ENCODE results near the gene PCDHA4.
"Not testable (repeated sequence)": the region's sequence is repeated elsewhere in the genome, so short reads cannot be mapped to it uniquely, and the experiment has no call there.

PCDHA4 gene

DNA sequence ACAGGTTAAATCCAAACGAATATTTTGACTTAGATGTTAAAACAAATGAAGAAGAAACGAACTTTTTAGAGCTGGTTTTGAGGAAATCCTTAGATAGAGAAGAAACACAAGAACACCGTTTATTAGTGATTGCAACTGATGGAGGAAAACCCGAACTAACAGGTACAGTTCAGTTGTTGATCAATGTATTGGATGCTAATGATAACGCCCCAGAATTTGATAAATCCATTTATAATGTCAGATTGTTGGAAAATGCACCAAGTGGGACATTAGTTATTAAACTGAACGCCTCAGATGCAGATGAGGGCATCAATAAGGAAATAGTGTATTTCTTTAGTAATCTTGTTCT is 15.4 kb downstream of the PCDHA4 start:
- no peak for DNase-seq

DNA sequence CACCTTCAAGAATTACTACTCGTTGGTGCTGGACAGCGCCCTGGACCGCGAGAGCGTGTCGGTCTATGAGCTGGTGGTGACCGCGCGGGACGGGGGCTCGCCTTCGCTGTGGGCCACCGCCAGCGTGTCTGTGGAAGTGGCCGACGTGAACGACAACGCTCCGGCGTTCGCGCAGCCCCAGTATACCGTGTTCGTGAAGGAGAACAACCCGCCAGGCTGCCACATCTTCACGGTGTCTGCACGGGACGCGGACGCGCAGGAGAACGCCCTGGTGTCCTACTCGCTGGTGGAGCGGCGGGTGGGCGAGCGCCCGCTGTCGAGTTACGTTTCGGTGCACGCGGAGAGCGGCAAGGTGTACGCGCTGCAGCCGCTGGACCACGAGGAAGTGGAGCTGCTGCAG is 16.1 kb downstream of the PCDHA4 start:
- DNase-seq = not testable (repeated sequence)

DNA sequence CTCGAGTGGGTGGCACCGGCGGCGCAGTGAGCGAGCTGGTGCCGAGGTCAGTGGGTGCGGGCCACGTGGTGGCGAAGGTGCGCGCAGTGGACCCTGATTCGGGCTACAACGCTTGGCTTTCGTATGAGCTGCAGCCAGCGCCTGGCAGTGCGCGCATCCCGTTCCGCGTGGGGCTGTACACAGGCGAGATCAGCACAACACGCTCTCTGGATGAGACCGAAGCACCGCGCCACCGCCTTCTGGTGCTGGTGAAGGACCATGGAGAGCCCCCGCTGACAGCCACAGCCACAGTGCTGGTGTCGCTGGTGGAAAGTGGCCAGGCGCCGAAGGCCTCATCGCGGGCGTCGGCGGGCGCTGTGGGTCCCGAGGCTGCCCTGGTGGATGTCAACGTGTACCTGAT is 16.6 kb downstream of the PCDHA4 start:
- DNase-seq = no peak

DNA sequence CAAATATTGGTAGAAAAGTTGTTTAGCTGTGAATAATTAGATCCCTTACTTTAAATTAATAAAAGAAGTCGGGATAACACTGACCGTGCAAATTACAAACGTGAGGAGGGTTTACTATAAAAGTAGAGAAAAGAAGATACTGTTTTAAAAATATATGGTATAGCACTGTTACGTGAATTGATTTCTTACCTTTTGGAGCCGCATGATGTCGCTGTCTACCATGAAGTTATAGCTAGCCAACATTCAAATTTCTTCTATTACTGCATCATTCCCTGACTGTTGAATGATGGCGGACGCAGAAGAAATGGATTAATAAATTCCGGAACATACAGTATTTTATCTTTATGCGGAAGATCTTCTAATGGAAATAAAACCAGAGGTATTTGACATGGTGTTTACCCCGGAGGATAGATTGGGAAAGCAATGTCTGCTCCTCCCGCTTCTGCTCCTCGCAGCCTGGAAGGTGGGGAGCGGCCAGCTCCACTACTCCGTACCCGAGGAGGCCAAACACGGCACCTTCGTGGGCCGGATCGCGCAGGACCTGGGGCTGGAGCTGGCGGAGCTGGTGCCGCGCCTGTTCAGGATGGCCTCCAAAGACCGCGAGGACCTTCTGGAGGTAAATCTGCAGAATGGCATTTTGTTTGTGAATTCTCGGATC is 21.0 kb downstream of the PCDHA4 start, which contains the start of gene PCDHA6:
TSS of gene PCDHA6 (plus strand) at position 257 of the 658 bp plus-strand sequence. CDS start at position 389, 132 bp downstream.
- DNase-seq = no peak

DNA sequence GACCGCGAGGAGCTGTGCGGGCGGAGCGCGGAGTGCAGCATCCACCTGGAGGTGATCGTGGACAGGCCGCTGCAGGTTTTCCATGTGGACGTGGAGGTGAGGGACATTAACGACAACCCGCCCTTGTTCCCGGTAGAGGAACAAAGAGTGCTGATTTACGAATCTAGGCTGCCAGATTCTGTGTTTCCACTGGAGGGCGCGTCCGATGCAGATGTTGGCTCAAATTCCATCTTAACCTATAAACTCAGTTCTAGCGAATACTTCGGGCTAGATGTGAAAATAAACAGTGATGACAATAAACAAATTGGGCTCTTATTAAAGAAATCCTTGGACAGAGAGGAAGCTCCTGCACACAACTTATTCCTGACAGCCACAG is 21.5 kb downstream of the PCDHA4 start:
- no peak for DNase-seq

DNA sequence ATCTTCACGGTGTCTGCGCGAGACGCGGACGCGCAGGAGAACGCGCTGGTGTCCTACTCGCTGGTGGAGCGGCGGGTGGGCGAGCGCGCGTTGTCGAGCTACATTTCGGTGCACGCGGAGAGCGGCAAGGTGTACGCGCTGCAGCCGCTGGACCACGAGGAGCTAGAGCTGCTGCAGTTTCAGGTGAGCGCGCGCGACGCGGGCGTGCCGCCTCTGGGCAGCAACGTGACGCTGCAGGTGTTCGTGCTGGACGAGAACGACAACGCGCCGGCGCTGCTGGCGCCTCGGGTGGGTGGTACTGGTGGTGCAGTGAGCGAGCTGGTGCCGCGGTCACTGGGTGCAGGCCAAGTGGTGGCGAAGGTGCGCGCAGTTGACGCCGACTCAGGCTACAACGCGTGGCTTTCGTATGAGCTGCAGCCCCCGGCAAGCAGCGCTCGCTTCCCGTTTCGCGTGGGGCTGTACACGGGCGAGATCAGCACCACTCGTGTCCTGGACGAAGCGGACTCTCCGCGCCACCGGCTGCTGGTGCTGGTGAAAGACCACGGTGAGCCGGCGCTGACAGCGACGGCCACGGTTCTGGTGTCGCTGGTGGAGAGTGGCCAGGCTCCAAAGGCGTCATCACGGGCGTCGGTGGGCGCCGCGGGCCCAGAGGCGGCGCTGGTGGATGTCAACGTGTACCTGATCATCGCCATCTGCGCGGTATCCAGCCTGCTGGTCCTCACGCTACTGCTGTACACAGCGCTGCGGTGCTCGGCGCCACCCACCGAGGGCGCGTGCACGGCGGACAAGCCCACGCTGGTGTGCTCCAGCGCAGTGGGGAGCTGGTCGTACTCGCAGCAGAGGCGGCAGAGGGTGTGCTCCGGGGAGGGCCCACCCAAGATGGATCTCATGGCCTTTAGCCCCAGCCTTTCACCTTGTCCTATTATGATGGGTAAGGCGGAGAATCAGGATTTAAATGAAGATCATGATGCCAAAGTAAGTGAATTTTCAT is 22.9 kb downstream of the PCDHA4 start:
- not testable (repeated sequence) for DNase-seq

DNA sequence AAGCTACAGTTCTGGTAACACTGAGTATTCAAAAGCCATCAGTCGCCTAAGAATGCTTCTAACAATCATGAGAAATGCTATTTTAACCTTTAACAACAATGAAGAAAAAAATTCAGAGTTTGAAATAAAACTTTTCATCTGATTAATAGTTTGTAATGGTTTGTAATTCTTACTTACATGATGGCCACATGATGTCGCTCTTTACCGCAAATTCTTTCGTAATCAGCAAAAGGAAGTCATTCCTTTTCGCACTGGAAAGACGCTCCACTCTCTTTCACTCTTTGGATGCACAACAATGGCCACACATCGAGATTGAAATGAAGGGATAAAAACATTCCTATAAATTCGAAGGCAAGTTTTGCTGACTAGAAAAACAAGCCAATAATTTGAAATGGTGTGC is 27.1 kb downstream of the PCDHA4 start, which contains the start of gene PCDHA7:
TSS of gene PCDHA7 (plus strand) at position 277 of the 400 bp plus-strand sequence. CDS start at position 392, 115 bp downstream.
- DNase-seq = no peak

DNA sequence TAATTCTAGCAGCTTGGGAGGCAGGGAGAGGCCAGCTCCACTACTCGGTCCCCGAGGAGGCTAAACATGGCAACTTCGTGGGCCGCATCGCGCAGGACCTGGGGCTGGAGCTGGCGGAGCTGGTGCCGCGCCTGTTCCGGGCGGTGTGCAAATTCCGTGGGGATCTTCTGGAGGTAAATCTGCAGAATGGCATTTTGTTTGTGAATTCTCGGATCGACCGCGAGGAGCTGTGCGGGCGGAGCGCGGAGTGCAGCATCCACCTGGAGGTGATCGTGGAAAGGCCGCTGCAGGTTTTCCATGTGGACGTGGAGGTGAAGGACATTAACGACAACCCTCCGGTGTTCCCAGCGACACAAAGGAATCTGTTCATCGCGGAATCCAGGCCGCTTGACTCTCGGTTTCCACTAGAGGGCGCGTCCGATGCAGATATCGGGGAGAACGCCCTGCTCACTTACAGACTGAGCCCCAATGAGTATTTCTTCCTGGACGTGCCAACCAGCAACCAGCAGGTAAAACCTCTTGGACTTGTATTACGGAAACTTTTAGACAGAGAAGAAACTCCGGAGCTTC is 27.7 kb downstream of the PCDHA4 start:
- DNase-seq = not testable (repeated sequence)

DNA sequence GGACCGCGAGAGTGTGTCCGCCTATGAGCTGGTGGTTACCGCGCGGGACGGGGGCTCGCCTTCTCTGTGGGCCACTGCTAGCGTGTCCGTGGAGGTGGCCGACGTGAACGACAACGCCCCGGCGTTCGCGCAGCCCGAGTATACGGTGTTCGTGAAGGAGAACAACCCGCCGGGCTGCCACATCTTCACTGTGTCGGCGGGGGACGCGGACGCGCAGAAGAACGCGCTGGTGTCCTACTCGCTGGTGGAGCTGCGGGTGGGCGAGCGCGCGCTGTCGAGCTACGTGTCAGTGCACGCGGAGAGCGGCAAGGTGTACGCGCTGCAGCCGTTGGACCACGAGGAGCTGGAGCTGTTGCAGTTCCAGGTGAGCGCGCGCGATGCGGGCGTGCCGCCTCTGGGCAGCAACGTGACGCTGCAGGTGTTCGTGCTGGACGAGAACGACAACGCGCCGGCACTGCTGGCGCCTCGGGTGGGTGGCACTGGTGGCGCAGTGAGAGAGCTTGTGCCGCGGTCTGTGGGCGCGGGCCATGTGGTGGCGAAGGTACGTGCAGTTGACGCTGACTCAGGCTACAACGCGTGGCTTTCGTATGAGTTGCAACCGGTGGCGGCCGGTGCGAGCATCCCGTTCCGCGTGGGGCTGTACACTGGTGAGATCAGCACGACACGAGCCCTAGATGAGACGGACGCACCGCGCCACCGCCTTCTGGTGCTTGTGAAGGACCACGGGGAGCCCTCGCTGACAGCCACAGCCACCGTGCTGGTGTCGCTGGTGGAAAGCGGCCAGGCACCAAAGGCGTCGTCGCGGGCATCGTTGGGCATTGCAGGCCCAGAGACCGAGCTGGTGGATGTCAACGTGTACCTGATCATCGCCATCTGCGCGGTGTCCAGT is 29.0 kb downstream of the PCDHA4 start:
- no peak for DNase-seq

DNA sequence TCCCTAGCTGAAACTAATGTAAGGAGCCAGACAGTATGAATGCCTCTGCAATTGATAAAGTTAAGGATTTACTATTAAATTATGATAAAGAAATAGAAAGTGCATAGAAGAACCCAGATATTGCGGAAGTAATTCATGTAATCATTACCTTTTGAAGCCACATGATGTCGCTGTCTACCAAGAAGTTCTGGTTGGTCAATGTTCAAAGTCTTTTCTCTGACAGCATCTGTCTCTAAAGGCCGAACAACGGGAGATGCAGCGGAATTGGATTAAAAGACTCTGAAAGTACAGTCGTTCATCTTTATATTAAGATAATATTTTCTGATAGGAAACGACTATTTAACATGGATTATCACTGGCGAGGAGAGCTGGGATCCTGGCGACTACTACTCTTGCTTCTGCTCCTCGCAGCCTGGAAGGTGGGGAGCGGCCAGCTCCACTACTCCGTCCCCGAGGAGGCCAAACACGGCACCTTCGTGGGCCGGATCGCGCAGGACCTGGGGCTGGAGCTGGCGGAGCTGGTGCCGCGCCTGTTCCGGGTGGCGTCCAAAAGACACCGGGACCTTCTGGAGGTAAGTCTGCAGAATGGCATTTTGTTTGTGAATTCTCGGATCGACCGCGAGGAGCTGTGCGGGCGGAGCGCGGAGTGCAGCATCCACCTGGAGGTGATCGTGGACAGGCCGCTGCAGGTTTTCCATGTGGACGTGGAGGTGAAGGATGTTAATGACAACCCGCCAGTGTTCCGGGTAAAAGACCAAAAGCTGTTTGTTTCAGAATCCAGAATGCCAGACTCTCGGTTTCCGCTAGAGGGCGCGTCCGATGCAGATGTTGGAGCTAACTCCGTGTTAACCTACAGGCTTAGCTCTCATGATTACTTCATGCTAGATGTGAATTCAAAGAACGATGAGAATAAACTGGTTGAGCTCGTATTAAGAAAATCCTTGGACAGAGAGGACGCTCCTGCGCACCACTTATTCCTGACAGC is 34.4 kb downstream of the PCDHA4 start, which contains the start of gene PCDHA8:
TSS of gene PCDHA8 (plus strand) at position 210 of the 985 bp plus-strand sequence. CDS start at position 345, 135 bp downstream.
- DNase-seq = no peak

DNA sequence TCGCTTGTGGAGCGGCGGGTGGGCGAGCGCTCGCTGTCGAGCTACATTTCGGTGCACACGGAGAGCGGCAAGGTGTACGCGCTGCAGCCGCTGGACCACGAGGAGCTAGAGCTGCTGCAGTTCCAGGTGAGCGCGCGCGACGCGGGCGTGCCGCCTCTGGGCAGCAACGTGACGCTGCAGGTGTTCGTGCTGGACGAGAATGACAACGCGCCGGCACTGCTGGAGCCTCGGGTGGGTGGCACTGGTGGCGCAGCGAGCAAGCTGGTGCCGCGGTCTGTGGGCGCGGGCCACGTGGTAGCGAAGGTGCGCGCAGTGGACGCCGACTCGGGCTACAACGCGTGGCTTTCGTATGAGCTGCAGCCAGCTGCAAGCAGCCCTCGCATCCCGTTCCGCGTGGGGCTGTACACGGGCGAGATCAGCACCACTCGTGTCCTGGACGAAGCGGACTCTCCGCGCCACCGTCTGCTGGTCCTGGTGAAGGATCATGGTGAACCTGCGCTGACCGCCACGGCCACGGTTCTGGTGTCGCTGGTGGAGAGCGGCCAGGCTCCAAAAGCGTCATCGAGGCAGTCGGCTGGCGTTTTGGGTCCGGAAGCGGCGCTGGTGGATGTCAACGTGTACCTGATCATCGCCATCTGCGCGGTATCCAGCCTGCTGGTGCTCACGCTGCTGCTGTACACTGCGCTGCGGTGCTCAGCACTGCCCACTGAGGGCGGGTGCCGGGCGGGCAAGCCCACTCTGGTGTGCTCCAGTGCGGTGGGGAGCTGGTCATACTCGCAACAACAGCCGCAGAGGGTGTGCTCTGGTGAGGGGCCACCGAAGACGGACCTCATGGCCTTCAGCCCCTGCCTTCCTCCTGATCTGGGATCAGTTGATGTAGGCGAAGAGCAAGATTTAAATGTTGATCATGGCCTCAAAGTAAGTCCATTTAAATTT is 36.2 kb downstream of the PCDHA4 start:
- DNase-seq = no peak

DNA sequence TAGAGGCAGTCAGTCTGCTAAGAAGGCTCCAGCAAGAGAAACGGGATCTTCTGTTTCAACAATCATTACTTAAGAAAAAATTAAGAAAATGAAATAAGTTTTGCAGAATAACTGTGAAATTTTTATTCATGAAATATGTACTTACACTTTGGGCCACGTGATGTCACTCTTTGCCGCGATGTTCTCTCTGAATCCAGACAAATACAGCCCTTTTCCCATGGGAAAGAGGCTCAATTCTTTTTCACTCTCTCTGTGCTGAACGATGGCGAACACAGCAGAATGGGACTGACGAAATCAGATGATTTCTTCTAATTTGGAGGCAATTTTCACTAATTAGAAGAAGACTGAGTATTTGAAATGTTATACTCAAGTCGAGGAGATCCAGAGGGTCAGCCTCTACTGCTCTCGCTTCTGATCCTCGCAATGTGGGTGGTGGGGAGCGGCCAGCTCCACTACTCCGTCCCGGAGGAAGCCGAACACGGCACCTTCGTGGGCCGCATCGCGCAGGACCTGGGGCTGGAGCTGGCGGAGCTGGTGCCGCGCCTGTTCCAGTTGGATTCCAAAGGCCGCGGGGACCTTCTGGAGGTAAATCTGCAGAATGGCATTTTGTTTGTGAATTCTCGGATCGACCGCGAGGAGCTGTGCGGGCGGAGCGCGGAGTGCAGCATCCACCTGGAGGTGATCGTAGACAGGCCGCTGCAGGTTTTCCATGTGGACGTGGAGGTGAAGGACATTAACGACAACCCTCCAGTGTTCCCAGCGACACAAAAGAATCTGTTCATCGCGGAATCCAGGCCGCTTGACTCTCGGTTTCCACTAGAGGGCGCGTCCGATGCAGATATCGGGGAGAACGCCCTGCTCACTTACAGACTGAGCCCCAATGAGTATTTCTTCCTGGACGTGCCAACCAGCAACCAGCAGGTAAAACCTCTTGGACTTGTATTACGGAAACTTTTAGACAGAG is 41.6 kb downstream of the PCDHA4 start, which contains the start of gene PCDHA9:
TSS of gene PCDHA9 (plus strand) at position 244 of the 964 bp plus-strand sequence. CDS start at position 358, 114 bp downstream.
- DNase-seq = not testable (repeated sequence)

DNA sequence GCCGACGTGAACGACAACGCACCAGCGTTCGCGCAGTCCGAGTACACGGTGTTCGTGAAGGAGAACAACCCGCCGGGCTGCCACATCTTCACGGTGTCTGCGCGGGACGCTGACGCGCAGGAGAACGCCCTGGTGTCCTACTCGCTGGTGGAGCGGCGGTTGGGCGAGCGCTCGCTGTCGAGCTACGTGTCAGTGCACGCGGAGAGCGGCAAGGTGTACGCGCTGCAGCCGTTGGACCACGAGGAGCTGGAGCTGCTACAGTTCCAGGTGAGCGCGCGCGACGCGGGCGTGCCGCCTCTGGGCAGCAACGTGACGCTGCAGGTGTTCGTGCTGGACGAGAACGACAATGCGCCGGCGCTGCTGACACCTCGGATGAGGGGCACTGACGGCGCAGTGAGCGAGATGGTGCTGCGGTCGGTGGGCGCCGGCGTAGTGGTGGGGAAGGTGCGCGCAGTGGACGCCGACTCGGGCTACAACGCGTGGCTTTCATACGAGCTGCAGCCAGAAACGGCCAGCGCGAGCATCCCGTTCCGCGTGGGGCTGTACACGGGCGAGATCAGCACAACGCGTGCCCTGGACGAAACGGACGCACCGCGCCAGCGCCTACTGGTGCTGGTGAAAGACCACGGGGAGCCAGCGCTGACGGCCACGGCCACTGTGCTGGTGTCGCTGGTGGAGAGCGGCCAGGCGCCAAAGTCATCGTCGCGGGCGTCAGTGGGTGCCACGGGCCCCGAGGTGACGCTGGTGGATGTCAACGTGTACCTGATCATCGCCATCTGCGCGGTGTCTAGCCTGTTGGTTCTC is 43.2 kb downstream of the PCDHA4 start:
- DNase-seq = not testable (repeated sequence)

DNA sequence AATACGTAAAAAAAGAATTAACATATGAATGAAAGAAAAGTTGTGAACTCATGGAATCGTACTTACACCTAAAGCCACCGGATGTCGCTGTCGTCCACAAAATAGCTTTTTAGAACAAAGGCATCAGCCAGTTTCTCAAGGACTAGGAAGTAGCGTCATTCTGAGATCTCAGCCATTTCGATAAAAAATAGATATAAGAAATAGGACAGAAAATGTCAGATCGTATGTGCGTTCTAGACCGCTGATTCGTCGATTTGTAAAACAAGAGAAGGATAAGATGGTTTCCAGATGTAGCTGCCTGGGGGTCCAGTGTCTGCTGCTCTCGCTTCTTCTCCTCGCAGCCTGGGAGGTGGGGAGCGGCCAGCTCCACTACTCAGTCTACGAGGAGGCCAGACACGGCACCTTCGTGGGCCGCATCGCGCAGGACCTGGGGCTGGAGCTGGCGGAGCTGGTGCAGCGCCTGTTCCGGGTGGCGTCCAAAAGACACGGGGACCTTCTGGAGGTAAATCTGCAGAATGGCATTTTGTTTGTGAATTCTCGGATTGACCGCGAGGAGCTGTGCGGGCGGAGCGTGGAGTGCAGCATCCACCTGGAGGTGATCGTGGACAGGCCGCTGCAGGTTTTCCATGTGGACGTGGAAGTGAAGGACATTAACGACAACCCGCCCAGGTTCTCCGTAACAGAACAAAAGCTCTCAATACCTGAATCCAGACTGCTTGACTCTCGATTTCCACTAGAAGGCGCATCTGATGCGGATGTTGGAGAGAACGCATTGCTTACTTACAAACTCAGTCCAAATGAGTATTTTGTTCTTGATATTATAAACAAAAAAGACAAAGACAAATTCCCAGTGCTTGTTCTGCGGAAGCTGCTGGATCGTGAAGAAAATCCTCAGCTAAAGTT is 49.2 kb downstream of the PCDHA4 start, which contains the start of gene PCDHA10:
TSS of gene PCDHA10 (plus strand) at position 126 of the 903 bp plus-strand sequence. CDS start at position 278, 152 bp downstream.
- no peak for DNase-seq

DNA sequence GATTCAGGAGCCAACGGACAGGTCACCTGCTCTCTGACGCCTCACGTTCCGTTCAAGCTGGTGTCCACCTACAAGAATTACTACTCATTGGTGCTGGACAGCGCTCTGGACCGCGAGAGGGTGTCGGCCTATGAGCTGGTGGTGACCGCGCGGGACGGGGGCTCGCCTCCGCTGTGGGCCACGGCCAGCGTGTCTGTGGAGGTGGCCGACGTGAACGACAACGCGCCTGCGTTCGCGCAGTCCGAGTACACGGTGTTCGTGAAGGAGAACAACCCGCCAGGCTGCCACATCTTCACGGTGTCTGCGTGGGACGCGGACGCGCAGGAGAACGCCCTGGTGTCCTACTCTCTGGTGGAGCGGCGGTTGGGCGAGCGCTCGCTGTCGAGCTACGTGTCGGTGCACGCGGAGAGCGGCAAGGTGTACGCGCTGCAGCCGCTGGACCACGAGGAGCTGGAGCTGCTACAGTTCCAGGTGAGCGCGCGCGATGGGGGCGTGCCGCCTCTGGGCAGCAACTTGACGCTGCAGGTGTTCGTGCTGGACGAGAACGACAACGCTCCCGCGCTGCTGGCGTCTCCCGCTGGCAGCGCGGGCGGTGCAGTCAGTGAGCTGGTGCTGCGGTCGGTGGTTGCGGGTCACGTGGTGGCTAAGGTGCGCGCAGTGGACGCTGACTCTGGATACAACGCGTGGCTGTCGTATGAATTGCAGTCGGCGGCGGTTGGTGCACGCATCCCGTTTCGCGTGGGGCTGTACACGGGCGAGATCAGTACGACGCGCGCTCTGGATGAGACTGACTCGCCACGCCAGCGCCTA is 50.5 kb downstream of the PCDHA4 start:
- DNase-seq = no peak

DNA sequence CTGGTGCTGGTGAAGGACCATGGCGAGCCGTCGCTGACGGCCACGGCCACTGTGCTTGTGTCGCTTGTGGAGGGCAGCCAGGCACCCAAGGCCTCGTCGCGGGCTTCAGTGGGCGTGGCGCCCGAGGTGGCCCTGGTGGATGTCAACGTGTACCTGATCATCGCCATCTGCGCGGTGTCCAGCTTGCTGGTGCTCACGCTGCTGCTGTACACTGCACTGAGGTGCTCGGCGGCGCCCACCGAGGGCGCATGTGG is 51.0 kb downstream of the PCDHA4 start:
- DNase-seq = no peak

Data from effector CD4-positive, alpha-beta T cell (primary cell).